SH-SY5Y (cell line): ENCODE data around the gene ACOXL.

Source experiments
- GATA2 ChIP-seq: IDR thresholded peaks from 2 replicates; pipeline ENCODE4 v1.6.1; 2011; ENCODE audit warnings: mild to moderate bottlenecking, low read depth, low read length
- GATA3 ChIP-seq: IDR thresholded peaks from 2 replicates; pipeline ENCODE4 v1.6.1; 2011; ENCODE audit warnings: low read depth, mild to moderate bottlenecking, low read length, moderate library complexity

ACOXL gene

GRCh38 chr2:110863726-110864125, 131.4 kb downstream of the ACOXL start:
- TF ChIP-seq GATA3 (no peak), GATA2 (no peak)

- TF ChIP-seq GATA2: no peak
- TF ChIP-seq GATA3: no peak
These were observed 131.8 kb downstream of the ACOXL start for GRCh38 chr2:110864176-110864575.

- TF ChIP-seq GATA3 (no peak), GATA2 (no peak)
These were observed 132.4 kb downstream of the ACOXL start for GRCh38 chr2:110864731-110865130.

GRCh38 chr2:110865188-110865587, 132.8 kb downstream of the ACOXL start:
- TF ChIP-seq GATA3 (no peak), GATA2 (no peak)

GRCh38 chr2:110866045-110866444, 133.7 kb downstream of the ACOXL start:
- TF ChIP-seq GATA2 (no peak), GATA3 (no peak)

- no peak for TF ChIP-seq GATA3
- TF ChIP-seq GATA2: no peak
These were observed 134.1 kb downstream of the ACOXL start for GRCh38 chr2:110866466-110866865.

- TF ChIP-seq GATA3 (no peak), GATA2 (no peak)
These were observed 134.7 kb downstream of the ACOXL start for GRCh38 chr2:110867078-110867477.

- TF ChIP-seq GATA2 (no peak), GATA3 (no peak)
These were observed 136.6 kb downstream of the ACOXL start for GRCh38 chr2:110868971-110869370.

- TF ChIP-seq GATA2: no peak
- no peak for TF ChIP-seq GATA3
These were observed 137.4 kb downstream of the ACOXL start for GRCh38 chr2:110869472-110870446.

GRCh38 chr2:110870545-110870944, 138.2 kb downstream of the ACOXL start:
- TF ChIP-seq GATA2 (no peak), GATA3 (no peak)

GRCh38 chr2:110871637-110872036, 139.3 kb downstream of the ACOXL start:
- TF ChIP-seq GATA3 (no peak), GATA2 (no peak)

GRCh38 chr2:110872521-110872920, 140.1 kb downstream of the ACOXL start:
- TF ChIP-seq GATA2 (no peak), GATA3 (no peak)

- TF ChIP-seq GATA3: no peak
- TF ChIP-seq GATA2: no peak
These were observed 140.7 kb downstream of the ACOXL start for GRCh38 chr2:110873056-110873502.

GRCh38 chr2:110873597-110874452, 141.5 kb downstream of the ACOXL start:
- no peak for TF ChIP-seq GATA3
- no peak for TF ChIP-seq GATA2
